ENCODE data around the gene ZNF366.

The ZNF366 gene

GRCh38 chr5:72464071-72464470 lies 43.1 kb downstream of the ZNF366 start:
- no peak for DNase-seq

- no peak for DNase-seq
Measured at GRCh38 chr5:72463449-72464052, 43.7 kb downstream of the ZNF366 start.

GRCh38 chr5:72460413-72460812 lies 46.8 kb downstream of the ZNF366 start:
- DNase-seq = no peak

- DNase-seq = no peak
Measured at GRCh38 chr5:72459913-72460312, 47.3 kb downstream of the ZNF366 start.

- no peak for DNase-seq
Measured at GRCh38 chr5:72459089-72459661, 48.0 kb downstream of the ZNF366 start.

GRCh38 chr5:72458407-72458806 lies 48.8 kb downstream of the ZNF366 start:
- no peak for DNase-seq

- no peak for DNase-seq
Measured at GRCh38 chr5:72457491-72457890, 49.7 kb downstream of the ZNF366 start.

- DNase-seq = no peak
Measured at GRCh38 chr5:72456391-72457074, 50.7 kb downstream of the ZNF366 start.

- no peak for DNase-seq
Measured at GRCh38 chr5:72455476-72455875, 51.7 kb downstream of the ZNF366 start.

- DNase-seq = no peak
Measured at GRCh38 chr5:72454996-72455395, 52.2 kb downstream of the ZNF366 start.

- DNase-seq = no peak
Measured at GRCh38 chr5:72453246-72453775, 53.9 kb downstream of the ZNF366 start.

- no peak for DNase-seq
Measured at GRCh38 chr5:72452515-72453245, 54.5 kb downstream of the ZNF366 start.

GRCh38 chr5:72451741-72452505 lies 55.3 kb downstream of the ZNF366 start:
- DNase-seq = no peak

- DNase-seq = no peak
Measured at GRCh38 chr5:72448368-72448767, 58.8 kb downstream of the ZNF366 start.

GRCh38 chr5:72447751-72448150 lies 59.5 kb downstream of the ZNF366 start:
- no peak for DNase-seq

- DNase-seq = no peak
Measured at GRCh38 chr5:72445969-72446368, 61.2 kb downstream of the ZNF366 start.

- DNase-seq = no peak
Measured at GRCh38 chr5:72443883-72444282, 63.3 kb downstream of the ZNF366 start.

GRCh38 chr5:72441862-72442540 lies 65.2 kb downstream of the ZNF366 start:
- no peak for DNase-seq

GRCh38 chr5:72441094-72441723 lies 66.0 kb downstream of the ZNF366 start:
- DNase-seq = no peak

- no peak for DNase-seq
Measured at GRCh38 chr5:72440207-72440638, 67.0 kb downstream of the ZNF366 start.

- no peak for DNase-seq
Measured at GRCh38 chr5:72439192-72439591, 68.0 kb downstream of the ZNF366 start.

GRCh38 chr5:72438141-72438540 lies 69.1 kb downstream of the ZNF366 start:
- DNase-seq = no peak

Data from activated T-cell treated with anti-CD3 and anti-CD28 coated beads, Interleukin-2, amount 50 U/mL, for 1 hour (primary cell).